Adrenal gland (tissue), 12 donors: ENCODE measurements around the gene ANO2. TPM values are rescaled to one million over a fixed set of nuclear protein-coding genes. Genes with fewer than 3 reads are reported as not detected.

Source experiments
- DNase-seq, 7 donors: peaks; one replicate each; pipeline ENCODE4 v3.0.0-alpha.2; 2019 to 2020
- H3K27ac ChIP-seq, 5 donors: fragments of 200-600 bp; sonication (generic) in 4 of 5; 1 replicate in 3 of 5; 2 replicates in 2 of 5; pipeline versions ENCODE4 v1.5.1 to v1.8.0; 2016 to 2020; ENCODE audit warnings: mild to moderate bottlenecking in 1 of 5
- H3K27me3 ChIP-seq: fragments of 200-600 bp; 2 replicates; pipeline ENCODE4 v1.8.0; 2021
- H3K36me3 ChIP-seq, 2 donors: fragments of 200-600 bp; replicated peaks in 1 of 2; 1 replicate in 1 of 2; 2 replicates in 1 of 2; pipeline versions ENCODE4 v1.5.1 to v1.8.0; 2018 to 2022
- H3K4me1 ChIP-seq, 2 donors: fragments of 200-600 bp; replicated peaks in 1 of 2; 1 replicate in 1 of 2; 2 replicates in 1 of 2; pipeline versions ENCODE4 v1.5.1 to v1.8.0; 2018 to 2021
- H3K4me3 ChIP-seq, 4 donors: fragments of 200-600 bp; sonication (generic) in 3 of 4; one replicate each; pipeline ENCODE4 v1.5.1; 2016 to 2018
- H3K9me3 ChIP-seq, 3 donors: fragments of 200-600 bp; sonication (generic) in 1 of 3; replicated peaks in 1 of 3; 1 replicate in 2 of 3; 2 replicates in 1 of 3; pipeline versions ENCODE4 v1.5.1 to v1.8.0; 2016 to 2021
- CTCF ChIP-seq, 6 experiments: fragments of 450-650 bp in 4 of 6; fragments of 200-600 bp in 2 of 6; sonication (generic) in 1 of 6; IDR thresholded peaks; 1 replicate in 5 of 6; 2 replicates in 1 of 6; pipeline versions ENCODE4 v1.5.1 to v1.8.0; 2016 to 2021; ENCODE audit warnings: antibody characterized with exemption in 6 of 6, mild to moderate bottlenecking in 2 of 6, moderate library complexity in 1 of 6
- POLR2A ChIP-seq, 2 donors: fragments of 450-650 bp; IDR thresholded peaks; one replicate each; pipeline ENCODE4 v1.6.1; 2017; ENCODE audit warnings: antibody characterized with exemption in 2 of 2, mild to moderate bottlenecking in 2 of 2, moderate library complexity in 1 of 2
- WGBS, 4 donors: extraction: QIAGEN DNeasy Blood & Tissue Kit in 2 of 4; methylation state at CpG; one replicate each; pipeline versions ENCODE4 v1.1.5 to v1.1.7; 2013 to 2017; 5-methylcytosine and 5-hydroxymethylcytosine counted together
- intact Hi-C, 2 donors: fragments of 100-400 bp; cut with DNase I; formaldehyde crosslinking; loops; one replicate each; pipeline versions ENCODE4 v1.14.1 to v1.15.0; 2022 to 2023
- polyA plus RNA-seq, 3 donors: library from polyadenylated mRNA; stranded (reverse); fragments of 200-250 nt in 2 of 3; fragments of 350-450 nt in 1 of 3; fragmentation: Illumina TruSeq in 1 of 3; extraction: RNeasy Lipid Tissue Mini Kit (QIAGEN cat#74804) in 1 of 3; gene quantifications; one replicate each; pipeline ENCODE4 v1.2.3, GENCODE V29; 2013 to 2014
- total RNA-seq, 9 donors: library from RNA; depleted of rRNA in 4 of 9; stranded (reverse); fragments of >200 nt in 4 of 9; fragments of 120-200 nt in 1 of 9; fragmentation: NEBNext Ultra II Directional in 1 of 9; extraction: Animal tissue kit (Norgen Biotek cat#: 25700) in 1 of 9; gene quantifications; one replicate each; pipeline versions ENCODE4 v1.1.0 to v1.2.4, GENCODE V29; 2013 to 2023
- donor health status: healthy with polysubstance abuse.
- donor health status: Bipolar disorder and iron deficiency.
- donor health status: DM: yes; HTN: yes; CAD: no.
- donor health status: DM: no; HTN: no; CAD: no.
- donor health status: DM: no; HTN: no; CAD: no.
- donor health status: DM: yes; HTN: yes; CAD: no.

Gene ANO2
- total and polyA plus RNA-seq, 12 donors = 0.17 to 1.8 (median 0.88) TPM; not detected in 1

DNA sequence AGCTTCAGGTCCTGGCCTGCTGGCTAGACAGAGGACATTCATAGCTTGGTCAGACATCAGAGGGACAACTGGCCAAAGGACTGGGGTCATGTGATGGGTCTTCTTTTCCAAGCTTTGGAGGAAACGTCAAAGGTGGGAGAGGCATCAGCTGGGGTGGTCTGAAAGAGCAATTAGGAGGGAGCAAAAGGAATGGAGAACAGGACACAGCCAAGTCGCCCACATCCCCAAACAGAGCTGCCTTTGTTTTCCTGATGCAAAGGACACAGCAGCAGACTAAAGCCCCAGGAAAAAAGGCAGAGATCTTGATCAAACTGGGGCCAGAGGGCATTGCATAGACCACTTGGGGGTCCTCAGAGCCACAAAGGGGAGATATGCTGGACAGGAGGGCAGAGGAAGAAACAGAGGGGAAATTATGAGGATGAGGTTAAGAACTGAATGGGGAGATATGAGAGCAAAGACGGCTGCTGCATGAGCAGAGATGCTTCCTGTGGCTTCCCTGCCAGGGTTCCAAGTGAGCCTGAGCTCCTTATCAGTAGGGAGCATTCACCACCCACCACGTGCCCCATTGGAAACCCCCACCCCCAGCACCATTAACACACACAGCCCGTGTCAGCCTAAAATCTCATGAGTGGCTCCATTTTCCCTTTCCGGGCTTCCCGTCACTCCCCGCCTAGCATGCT lies 62.4 kb downstream of the ANO2 start:
- intact Hi-C loops = no loop called here
- no peak for DNase-seq
- TF ChIP-seq CTCF (IDR thresholded peaks at IDR 0.05) = no peak
- TF ChIP-seq POLR2A (IDR thresholded peaks at IDR 0.05) = no peak

GRCh38 chr12:5881666-5882065 lies 63.4 kb downstream of the ANO2 start:
- no peaks in the 10 kb centered on the region for H3K36me3 ChIP-seq
- TF ChIP-seq CTCF (IDR thresholded peaks at IDR 0.05) (no peak), POLR2A (IDR thresholded peaks at IDR 0.05) (no peak)
- intact Hi-C loops = no loop called here
- H3K4me1 ChIP-seq = no peaks in the 10 kb centered on the region
- H3K4me3 ChIP-seq = no peak overlapping the region
- H3K27me3 ChIP-seq = no peaks in the 10 kb centered on the region
- H3K27ac ChIP-seq = no peak overlapping the region
- DNase-seq = no peak
- H3K9me3 ChIP-seq = no peaks in the 10 kb centered on the region

More for the DNA sequence above, 62.4 kb downstream of the ANO2 start:
- Histone ChIP-seq H3K4me3 (no peak overlapping the region), H3K27me3 (no peaks in the 10 kb centered on the region), H3K36me3 (no peaks in the 10 kb centered on the region), H3K27ac (no peak overlapping the region), H3K4me1 (no peaks in the 10 kb centered on the region), H3K9me3 (no peaks in the 10 kb centered on the region)
- WGBS, 4 donors = 44 to 61% (median 48%) methylated on average over 7 to 8 of the region's 8 CpGs

DNA sequence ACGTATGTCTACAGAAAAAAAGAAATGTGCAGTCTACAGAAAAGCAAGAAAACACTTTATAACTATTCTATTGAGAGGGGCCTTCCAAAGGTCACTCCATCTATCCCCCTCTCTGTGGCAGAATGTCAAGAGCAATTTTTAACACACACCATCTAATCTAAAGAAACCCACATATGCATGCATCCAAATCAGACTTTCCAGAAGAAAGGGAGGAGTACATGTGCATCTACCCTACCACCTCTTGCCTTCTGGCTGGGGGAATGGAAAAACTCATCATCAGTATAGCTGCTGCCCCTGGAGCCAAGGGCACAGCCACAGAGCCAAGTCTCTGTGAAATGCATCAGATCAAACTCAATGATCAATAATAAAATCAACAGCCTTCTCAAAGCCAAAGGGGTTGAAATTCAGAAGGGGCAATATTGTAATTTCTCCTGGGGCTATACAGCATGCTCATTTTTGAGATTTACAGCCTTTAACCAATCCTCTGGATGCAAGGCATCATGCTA lies 63.9 kb downstream of the ANO2 start:
- H3K36me3 ChIP-seq = no peaks in the 10 kb centered on the region
- DNase-seq = no peak
- no peak overlapping the region for H3K4me3 ChIP-seq
- no peaks in the 10 kb centered on the region for H3K9me3 ChIP-seq
- H3K27ac ChIP-seq = no peak overlapping the region
- TF ChIP-seq POLR2A (IDR thresholded peaks at IDR 0.05) = no peak
- no peak for TF ChIP-seq CTCF (IDR thresholded peaks at IDR 0.05)
- H3K27me3 ChIP-seq = no peaks in the 10 kb centered on the region
- intact Hi-C loops = no loop called here
- WGBS, 4 donors = 57 to 86% (median 69%) methylated on average over 1 of the region's 1 CpG
- H3K4me1 ChIP-seq = no peaks in the 10 kb centered on the region

DNA sequence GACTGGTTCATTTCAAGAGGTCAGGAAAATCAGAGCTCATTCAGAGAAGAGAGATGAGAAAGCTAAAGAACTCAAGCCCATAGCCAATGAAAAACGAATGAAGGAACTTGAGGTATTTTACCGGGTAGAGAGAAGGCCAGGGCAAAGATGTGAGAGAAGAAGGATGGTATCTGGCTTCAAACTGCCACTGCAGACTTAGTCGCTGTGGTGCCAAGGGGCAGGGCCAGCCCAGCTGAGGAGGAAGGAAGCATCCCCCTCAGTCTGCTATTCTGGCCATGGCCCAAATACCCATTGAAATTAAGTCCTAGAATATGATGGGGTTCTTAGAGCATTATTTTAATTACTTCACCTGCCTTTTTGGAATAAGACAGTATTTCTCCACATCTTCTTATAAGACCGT lies 69.2 kb downstream of the ANO2 start:
- Histone ChIP-seq H3K36me3 (no peaks in the 10 kb centered on the region), H3K27me3 (no peaks in the 10 kb centered on the region), H3K4me1 (no peaks in the 10 kb centered on the region), H3K4me3 (no peak overlapping the region), H3K9me3 (no peaks in the 10 kb centered on the region), H3K27ac (no peak overlapping the region)
- intact Hi-C loops = no loop called here
- no peak for DNase-seq
- TF ChIP-seq CTCF (IDR thresholded peaks at IDR 0.05) (no peak), POLR2A (IDR thresholded peaks at IDR 0.05) (no peak)
- WGBS, 4 donors = 57 to 72% (median 64%) methylated on average over 4 of the region's 4 CpGs
